Stimulated activated memory B cell treated with anti-CD40 and anti-IgM and Interleukin-4, amounts not matched to agents 10 μg/mL and 1 μg/mL and 100 μg/mL, for 72 hours (primary cell): Measurements from ENCODE around the gene SGTA.

Experiments
- ATAC-seq: fragments of 150-1000 bp; cut with Tn5 transposase; 2 replicates; pipeline ENCODE4 v1.10.0; 2021
- H3K27ac Mint-ChIP-seq: one replicate; pipeline ENCODE4 v1.8.0; 2022; ENCODE audit warnings: mild to moderate bottlenecking, mixed read lengths
- H3K27me3 Mint-ChIP-seq: one replicate; pipeline ENCODE4 v1.8.0; 2022; ENCODE audit warnings: mixed read lengths
- H3K36me3 Mint-ChIP-seq: one replicate; pipeline ENCODE4 v1.8.0; 2022; ENCODE audit warnings: mixed read lengths
- H3K4me1 Mint-ChIP-seq: one replicate; pipeline ENCODE4 v1.8.0; 2022; ENCODE audit warnings: mixed read lengths
- H3K4me3 Mint-ChIP-seq: one replicate; pipeline ENCODE4 v1.8.0; 2022; ENCODE audit warnings: mild to moderate bottlenecking, moderate library complexity, mixed read lengths
- H3K9me3 Mint-ChIP-seq: one replicate; pipeline ENCODE4 v1.8.0; 2022; ENCODE audit warnings: mixed read lengths

SGTA gene

GRCh38 chr19:2726160-2726855 lies 56.8 kb downstream of the SGTA start:
- H3K9me3 Mint-ChIP-seq = no peaks in the 10 kb centered on the region
- peaks cover 4% of the 10 kb centered on the region for H3K36me3 Mint-ChIP-seq
- H3K27me3 Mint-ChIP-seq = no peaks in the 10 kb centered on the region
- H3K4me1 Mint-ChIP-seq = peaks cover 55% of the 10 kb centered on the region
- ATAC-seq = no peak
- H3K27ac Mint-ChIP-seq = peak overlapping the region; percentile 63
- no peak overlapping the region for H3K4me3 Mint-ChIP-seq

GRCh38 chr19:2724148-2724557 lies 58.9 kb downstream of the SGTA start:
- no peak overlapping the region for H3K4me3 Mint-ChIP-seq

GRCh38 chr19:2723747-2724146 lies 59.3 kb downstream of the SGTA start:
- H3K4me1 Mint-ChIP-seq = peaks cover 61% of the 10 kb centered on the region
- no peaks in the 10 kb centered on the region for H3K27me3 Mint-ChIP-seq
- H3K36me3 Mint-ChIP-seq = no peaks in the 10 kb centered on the region
- ATAC-seq = no peak
- peak overlapping the region; percentile 8 for H3K27ac Mint-ChIP-seq
- H3K9me3 Mint-ChIP-seq = no peaks in the 10 kb centered on the region
- no peak overlapping the region for H3K4me3 Mint-ChIP-seq

More at GRCh38 chr19:2724148-2724557, 58.9 kb downstream of the SGTA start:
- Mint-ChIP-seq H3K27me3 (no peaks in the 10 kb centered on the region), H3K4me1 (peaks cover 65% of the 10 kb centered on the region), H3K36me3 (no peaks in the 10 kb centered on the region), H3K27ac (peak overlapping the region; percentile 8), H3K9me3 (no peaks in the 10 kb centered on the region)
- no peak for ATAC-seq

DNA sequence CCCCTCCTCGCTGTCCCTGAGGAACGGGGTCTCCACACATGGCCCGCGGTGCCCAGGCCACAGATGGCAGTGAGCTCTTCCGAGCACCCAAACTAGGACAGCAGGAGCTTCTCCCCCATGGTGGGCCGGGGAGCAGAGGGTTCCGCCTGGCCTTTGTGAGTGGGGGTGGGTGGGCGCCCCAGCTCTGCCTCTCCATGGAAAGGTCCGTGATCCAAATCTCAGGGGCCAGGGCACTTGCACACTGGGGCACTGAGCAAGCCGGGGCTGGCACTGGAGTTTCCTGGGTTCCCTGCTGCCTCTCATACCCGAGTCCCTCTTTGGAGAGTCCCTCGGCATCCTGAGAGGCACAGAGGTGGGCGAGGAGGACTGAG lies 59.7 kb downstream of the SGTA start:
- Mint-ChIP-seq H3K27ac (peak overlapping the region; percentile 20), H3K4me3 (no peak overlapping the region), H3K27me3 (no peaks in the 10 kb centered on the region), H3K4me1 (peaks cover 57% of the 10 kb centered on the region), H3K36me3 (no peaks in the 10 kb centered on the region), H3K9me3 (no peaks in the 10 kb centered on the region)
- ATAC-seq = no peak

GRCh38 chr19:2722541-2723344 lies 60.3 kb downstream of the SGTA start:
- Mint-ChIP-seq H3K27me3 (no peaks in the 10 kb centered on the region), H3K4me3 (peak overlapping the region; percentile 50), H3K9me3 (no peaks in the 10 kb centered on the region), H3K27ac (peak overlapping the region; percentile 20), H3K4me1 (peaks cover 58% of the 10 kb centered on the region), H3K36me3 (no peaks in the 10 kb centered on the region)
- ATAC-seq = no peak

DNA sequence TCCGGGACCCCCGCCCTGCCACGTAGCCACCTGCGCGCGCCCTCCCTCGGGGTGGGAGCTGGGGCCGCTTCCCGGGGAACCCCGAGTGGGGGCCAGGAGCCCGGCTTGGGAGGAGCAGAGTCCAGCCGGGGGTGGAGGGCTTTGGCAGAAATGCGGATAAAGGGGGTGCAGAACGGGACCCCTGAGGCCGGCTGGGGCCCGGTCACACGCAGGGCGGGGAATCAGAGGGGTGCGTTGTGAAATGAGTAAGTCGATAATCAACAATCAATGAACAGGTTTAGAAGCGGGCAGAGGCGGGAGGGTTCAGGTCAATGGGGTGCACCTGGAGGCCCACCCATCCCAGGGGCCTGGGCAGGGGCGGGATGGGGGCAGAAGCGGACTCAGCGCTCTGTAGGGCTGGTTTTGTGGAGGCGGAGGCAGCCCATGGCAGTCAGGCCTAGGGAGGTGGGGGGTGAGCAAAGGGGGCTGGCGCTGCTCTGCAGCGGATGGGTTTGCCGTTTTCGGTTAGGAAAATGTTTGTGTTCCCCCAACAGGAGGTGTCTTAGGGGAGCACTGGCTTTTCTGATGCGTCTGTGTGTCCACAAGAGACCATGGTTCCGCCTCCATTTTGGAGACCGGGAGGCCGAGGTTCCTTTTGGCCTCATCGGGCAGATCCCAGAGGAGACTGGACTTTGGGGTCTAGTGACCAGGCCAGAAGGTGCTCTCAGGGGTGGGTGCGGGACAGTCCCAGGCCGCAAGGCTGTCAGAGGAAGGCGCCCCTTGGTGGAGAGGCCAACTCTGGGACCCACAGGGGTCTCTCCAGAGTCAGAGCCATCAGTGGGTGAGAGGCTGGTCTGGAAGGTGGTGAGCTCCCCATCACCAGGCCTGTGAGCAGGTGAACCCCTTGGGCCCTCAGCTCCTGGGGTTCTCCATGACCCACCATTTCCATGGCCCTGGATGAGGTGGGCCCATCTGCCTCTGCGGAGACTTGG lies 61.2 kb downstream of the SGTA start:
- Mint-ChIP-seq H3K4me3 (peak overlapping the region; percentile 72), H3K4me1 (peaks cover 49% of the 10 kb centered on the region), H3K9me3 (no peaks in the 10 kb centered on the region), H3K27ac (peak overlapping the region; percentile 20), H3K27me3 (no peaks in the 10 kb centered on the region), H3K36me3 (peaks cover under 1% of the 10 kb centered on the region)
- no peak for ATAC-seq

DNA sequence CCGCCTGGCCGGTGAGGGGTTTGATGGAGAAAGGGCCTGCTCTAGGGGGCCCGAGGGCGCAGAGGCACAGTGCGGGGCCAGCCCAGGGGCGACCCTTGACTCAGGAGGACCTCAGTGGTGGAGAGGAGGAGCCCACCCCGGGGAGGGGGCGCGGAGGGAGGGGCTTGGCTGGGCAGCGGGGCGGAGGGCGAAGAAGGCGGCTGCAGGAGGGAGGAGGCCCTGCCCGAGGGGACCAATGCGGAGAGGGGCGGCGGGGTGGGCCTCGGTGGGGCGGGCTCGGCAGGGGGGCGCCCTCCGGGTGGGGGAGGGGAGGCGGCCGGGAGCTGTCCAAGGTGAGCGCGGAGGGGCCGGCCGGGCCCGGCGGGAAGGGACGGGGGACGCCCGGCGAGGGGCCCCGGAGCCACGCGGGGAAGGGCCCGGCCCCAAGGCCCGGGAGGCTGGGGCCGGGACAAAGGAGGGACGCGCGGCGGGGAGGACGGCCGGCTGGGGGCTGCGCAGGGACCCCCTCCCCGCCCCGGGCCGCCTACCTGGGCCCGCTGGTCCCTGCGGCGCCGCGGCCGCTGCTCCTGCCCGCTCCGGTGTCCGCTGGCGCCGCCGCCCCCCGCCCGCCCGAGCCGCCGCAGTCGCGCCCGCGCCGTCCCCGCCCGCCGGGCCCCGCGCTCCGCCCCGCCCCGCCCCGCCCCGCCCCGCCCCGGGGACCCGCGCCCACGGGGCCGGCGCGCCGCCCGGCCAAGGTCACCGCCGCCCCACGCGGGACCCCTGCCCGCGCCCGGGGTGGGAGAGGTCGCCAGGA lies 62.1 kb downstream of the SGTA start, which contains the start of gene DIRAS1:
Gene DIRAS1 (minus strand): TSS at position 596 of the 793 bp plus-strand sequence. CDS start 3,566 bp downstream, outside the sequence.
- peak within 1 kb of the TSS; percentile 74 for H3K27ac Mint-ChIP-seq
- ATAC-seq = peak; percentile 52
- H3K9me3 Mint-ChIP-seq = peaks cover under 1% of the 10 kb centered on the region

DNA sequence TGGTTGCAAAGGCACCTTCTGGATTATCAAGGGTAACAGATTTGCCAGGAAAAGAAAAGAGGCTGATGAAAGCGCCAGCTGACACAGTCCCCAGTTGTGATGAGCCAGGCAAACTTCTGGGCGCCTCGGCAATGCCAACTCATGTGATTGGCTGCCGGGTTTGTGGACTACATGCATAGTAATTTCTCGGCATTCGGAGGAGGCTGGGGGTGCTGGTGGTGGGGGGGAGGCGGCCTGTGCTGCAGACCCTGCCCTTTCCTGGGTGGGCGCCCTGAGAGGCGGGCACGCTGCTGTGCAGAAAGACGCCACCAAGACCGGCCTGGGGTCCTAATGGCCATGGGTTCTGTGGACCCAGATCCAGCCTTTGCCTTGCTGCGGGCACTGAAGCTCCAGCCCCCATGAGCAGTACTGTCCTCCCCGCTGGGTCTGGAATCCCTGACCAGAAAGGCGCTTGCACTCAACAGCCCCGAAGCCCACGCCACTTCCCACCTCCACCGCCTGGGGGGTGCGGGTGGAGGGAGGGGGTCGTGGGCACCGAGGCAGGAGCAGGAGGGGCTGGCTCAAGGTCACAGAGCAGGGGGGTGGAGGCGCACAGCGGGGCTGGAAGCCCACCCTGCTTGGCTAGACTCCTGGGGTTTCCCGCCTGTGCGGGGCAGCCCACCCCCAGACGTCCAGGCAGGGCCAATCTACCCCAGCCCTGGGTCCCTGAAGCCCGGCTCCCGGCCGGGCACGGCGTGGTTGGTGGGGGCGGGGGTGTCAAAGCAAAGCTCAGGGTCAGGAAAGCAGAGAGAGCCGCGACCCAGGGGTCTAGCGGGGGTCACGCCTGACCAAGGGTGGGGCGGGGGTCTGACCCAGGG lies 62.9 kb downstream of the SGTA start:
- H3K4me3 Mint-ChIP-seq = peak overlapping the region; percentile 78
- H3K36me3 Mint-ChIP-seq = peaks cover 17% of the 10 kb centered on the region
- peaks cover 6% of the 10 kb centered on the region for H3K9me3 Mint-ChIP-seq
- H3K27me3 Mint-ChIP-seq = no peaks in the 10 kb centered on the region
- peak; percentile 25 for ATAC-seq
- peak overlapping the region; percentile 74 for H3K27ac Mint-ChIP-seq
- H3K4me1 Mint-ChIP-seq = peaks cover 53% of the 10 kb centered on the region

More for the DNA sequence above, 62.1 kb downstream of the SGTA start, which contains the start of gene DIRAS1:
- Mint-ChIP-seq H3K4me3 (peak within 1 kb of the TSS; percentile 78), H3K4me1 (peaks cover 49% of the 10 kb centered on the region), H3K36me3 (peaks cover 9% of the 10 kb centered on the region), H3K27me3 (no peaks in the 10 kb centered on the region)

DNA sequence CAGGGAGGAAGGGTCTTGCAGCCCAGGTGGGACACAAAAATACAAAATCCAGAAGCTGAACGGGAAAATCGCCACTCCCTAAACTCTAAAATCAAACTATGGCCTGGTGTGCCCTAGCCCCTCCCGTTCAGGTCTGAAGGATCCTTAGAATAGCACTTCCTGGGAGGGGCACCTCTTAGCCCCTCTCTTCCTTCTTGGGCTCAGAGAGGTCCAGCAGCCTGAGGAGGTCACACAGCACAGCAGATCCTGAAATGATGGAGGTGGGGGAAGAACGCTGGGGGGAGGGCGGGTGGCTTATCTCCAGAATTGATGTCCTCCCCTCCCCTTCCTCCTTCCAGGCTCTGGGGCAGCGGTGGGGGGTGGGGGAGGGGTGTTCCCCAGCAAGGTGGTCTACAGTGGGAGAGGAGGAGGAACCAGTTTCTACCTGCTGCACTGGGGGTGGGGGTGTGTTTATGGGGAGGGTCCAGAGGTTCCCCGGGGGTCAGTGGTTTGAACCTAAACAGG lies 63.8 kb downstream of the SGTA start:
- no peaks in the 10 kb centered on the region for H3K27me3 Mint-ChIP-seq
- no peak overlapping the region for H3K4me3 Mint-ChIP-seq
- ATAC-seq = no peak

GRCh38 chr19:2717638-2718541 lies 65.2 kb downstream of the SGTA start:
- H3K9me3 Mint-ChIP-seq = peaks cover 8% of the 10 kb centered on the region
- no peak overlapping the region for H3K4me3 Mint-ChIP-seq
- H3K4me1 Mint-ChIP-seq = peaks cover 49% of the 10 kb centered on the region
- no peak for ATAC-seq
- H3K36me3 Mint-ChIP-seq = peaks cover 21% of the 10 kb centered on the region
- H3K27me3 Mint-ChIP-seq = no peaks in the 10 kb centered on the region
- no peak overlapping the region for H3K27ac Mint-ChIP-seq

More for the DNA sequence above, 63.8 kb downstream of the SGTA start:
- peak overlapping the region; percentile 74 for H3K27ac Mint-ChIP-seq
- peaks cover 8% of the 10 kb centered on the region for H3K9me3 Mint-ChIP-seq
- peaks cover 21% of the 10 kb centered on the region for H3K36me3 Mint-ChIP-seq
- H3K4me1 Mint-ChIP-seq = peaks cover 53% of the 10 kb centered on the region

- H3K27ac Mint-ChIP-seq = no peak overlapping the region
- peaks cover 21% of the 10 kb centered on the region for H3K36me3 Mint-ChIP-seq
- H3K9me3 Mint-ChIP-seq = peaks cover 8% of the 10 kb centered on the region
- H3K4me1 Mint-ChIP-seq = peaks cover 53% of the 10 kb centered on the region
- no peaks in the 10 kb centered on the region for H3K27me3 Mint-ChIP-seq
- no peak overlapping the region for H3K4me3 Mint-ChIP-seq
- ATAC-seq = no peak
Measured at GRCh38 chr19:2716722-2717637, 66.1 kb downstream of the SGTA start.

DNA sequence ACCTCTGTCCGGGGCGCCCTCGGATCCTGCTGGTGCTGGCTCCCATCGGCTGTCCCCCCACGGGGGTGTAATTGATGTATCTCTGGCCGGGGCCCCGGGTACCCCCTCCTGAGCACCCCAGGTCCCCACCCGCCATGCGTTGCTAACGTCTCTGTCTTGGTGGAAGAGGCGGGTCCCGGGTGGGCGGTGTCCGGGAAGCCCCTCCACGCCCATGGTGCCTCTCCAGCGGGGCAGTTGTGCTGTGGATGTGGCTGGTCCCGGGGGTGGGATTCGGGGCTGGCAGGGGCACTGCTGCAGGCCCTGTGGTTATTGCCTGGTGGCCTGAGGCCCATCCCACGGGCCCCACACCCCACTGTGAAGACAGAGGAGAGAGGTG lies 66.8 kb downstream of the SGTA start:
- Mint-ChIP-seq H3K4me1 (peaks cover 54% of the 10 kb centered on the region), H3K4me3 (no peak overlapping the region), H3K27ac (peak overlapping the region; percentile 8), H3K9me3 (peaks cover 8% of the 10 kb centered on the region), H3K36me3 (peaks cover 21% of the 10 kb centered on the region), H3K27me3 (no peaks in the 10 kb centered on the region)
- peak; percentile 40 for ATAC-seq
